ENCODE data around the gene CDC42EP2. TPM values are rescaled to one million over a fixed set of nuclear protein-coding genes. Genes with fewer than 3 reads are reported as not detected.
A peak's percentile ranks its signal among the peaks of the same experiment; 100 is the strongest.

Gene CDC42EP2
- total RNA-seq, 1 experiment from 2014 or later = 43.2 TPM

- BruUV-seq (replicated peaks) = no TSS peak
- peak; percentile 60 for DNase-seq
- no peak for TF ChIP-seq CTCF (IDR thresholded peaks at IDR 0.05; ENCODE audit: unreplicated experiment)
- H3K4me1 Mint-ChIP-seq (ENCODE audit: low read depth, unreplicated experiment) = peaks cover 54% of the 10 kb centered on the region
- no peak overlapping the region for H3K4me3 Mint-ChIP-seq (ENCODE audit: low read depth, unreplicated experiment)
- no peaks in the 10 kb centered on the region for H3K27me3 Mint-ChIP-seq (ENCODE audit: unreplicated experiment)
- no peaks in the 10 kb centered on the region for H3K9me3 Mint-ChIP-seq (ENCODE audit: low read depth, unreplicated experiment)
- intact Hi-C loops (cut with micrococcal nuclease; ENCODE audit: unreplicated experiment) = no loop called here
- no peak overlapping the region for H3K27ac Mint-ChIP-seq (ENCODE audit: unreplicated experiment)
- CTCF ChIA-PET = interaction anchor here (0.8 to 1.2 kb wide), 4 partner anchors 19 to 36 kb away, joined by 3 to 6 read pairs (median 4); no protein-coding TSS in a partner anchor
- peaks cover 63% of the 10 kb centered on the region for H3K36me3 Mint-ChIP-seq (ENCODE audit: insufficient read depth, unreplicated experiment)
These were observed 3.4 kb upstream of the CDC42EP2 start for GRCh38 chr11:65311170-65311678.

GRCh38 chr11:65315204-65315865 is 669 bp downstream of the CDC42EP2 start:
- TF ChIP-seq CTCF (IDR thresholded peaks at IDR 0.05; ENCODE audit: unreplicated experiment) = peak; percentile 97
- Mint-ChIP-seq H3K4me1 (ENCODE audit: low read depth, unreplicated experiment) (peaks cover 43% of the 10 kb centered on the region), H3K9me3 (ENCODE audit: low read depth, unreplicated experiment) (no peaks in the 10 kb centered on the region), H3K27me3 (ENCODE audit: unreplicated experiment) (no peaks in the 10 kb centered on the region), H3K36me3 (ENCODE audit: insufficient read depth, unreplicated experiment) (peaks cover 73% of the 10 kb centered on the region), H3K27ac (ENCODE audit: unreplicated experiment) (peak overlapping the region; percentile 89), H3K4me3 (ENCODE audit: low read depth, unreplicated experiment) (peak overlapping the region; percentile 96)
- CTCF ChIA-PET = interaction anchor here (0.6 to 4.5 kb wide), 15 partner anchors 9 to 181 kb away, joined by 3 to 113 read pairs (median 4); partner anchors contain the start of genes CAPN1, DPF2, POLA2 and SYVN1
- intact Hi-C loops (cut with micrococcal nuclease; ENCODE audit: unreplicated experiment) = no loop called here
- no TSS peak for BruUV-seq (replicated peaks)
- peak; percentile 93 for DNase-seq

- intact Hi-C loops (cut with micrococcal nuclease; ENCODE audit: unreplicated experiment) = loop anchor here (1.0 kb wide), 1 partner anchor 41 kb away; no protein-coding TSS in a partner anchor
- H3K4me3 Mint-ChIP-seq (ENCODE audit: low read depth, unreplicated experiment) = peak overlapping the region; percentile 96
- H3K9me3 Mint-ChIP-seq (ENCODE audit: low read depth, unreplicated experiment) = no peaks in the 10 kb centered on the region
- CTCF ChIA-PET = interaction anchor here (0.9 to 4.5 kb wide), 13 partner anchors 9 to 134 kb away, joined by 3 to 113 read pairs (median 4); partner anchors contain the start of genes CAPN1, DPF2 and POLA2
- peaks cover 41% of the 10 kb centered on the region for H3K4me1 Mint-ChIP-seq (ENCODE audit: low read depth, unreplicated experiment)
- no TSS peak for BruUV-seq (replicated peaks)
- peak overlapping the region; percentile 89 for H3K27ac Mint-ChIP-seq (ENCODE audit: unreplicated experiment)
- H3K36me3 Mint-ChIP-seq (ENCODE audit: insufficient read depth, unreplicated experiment) = peaks cover 73% of the 10 kb centered on the region
- no peak for DNase-seq
- H3K27me3 Mint-ChIP-seq (ENCODE audit: unreplicated experiment) = no peaks in the 10 kb centered on the region
- peak; percentile 67 for TF ChIP-seq CTCF (IDR thresholded peaks at IDR 0.05; ENCODE audit: unreplicated experiment)
These were observed 1.2 kb downstream of the CDC42EP2 start for GRCh38 chr11:65315866-65316226.

- BruUV-seq (replicated peaks) = TSS peak; percentile 20
- Mint-ChIP-seq H3K27ac (ENCODE audit: unreplicated experiment) (peak overlapping the region; percentile 89), H3K27me3 (ENCODE audit: unreplicated experiment) (no peaks in the 10 kb centered on the region), H3K4me1 (ENCODE audit: low read depth, unreplicated experiment) (peaks cover 35% of the 10 kb centered on the region), H3K4me3 (ENCODE audit: low read depth, unreplicated experiment) (peak overlapping the region; percentile 96), H3K36me3 (ENCODE audit: insufficient read depth, unreplicated experiment) (peaks cover 73% of the 10 kb centered on the region), H3K9me3 (ENCODE audit: low read depth, unreplicated experiment) (no peaks in the 10 kb centered on the region)
- DNase-seq = no peak
- intact Hi-C loops (cut with micrococcal nuclease; ENCODE audit: unreplicated experiment) = loop anchor here (1.0 kb wide), 1 partner anchor 41 kb away; no protein-coding TSS in a partner anchor
- CTCF ChIA-PET = interaction anchor here (0.6 to 4.5 kb wide), 13 partner anchors 9 to 601 kb away, joined by 3 to 113 read pairs (median 4); partner anchors contain the start of genes DPF2 and POLA2
- no peak for TF ChIP-seq CTCF (IDR thresholded peaks at IDR 0.05; ENCODE audit: unreplicated experiment)
These were observed 1.8 kb downstream of the CDC42EP2 start for GRCh38 chr11:65316227-65317024.

Measured in Calu3 (cell line).